ENCODE results near the gene RAX2. TPM values are rescaled to one million over a fixed set of nuclear protein-coding genes. Genes with fewer than 3 reads are reported as not detected.

Gene RAX2
- total and polyA plus RNA-seq, 2 of the 13 experiments (the other 11 are each of a cell fraction or from before 2014, with no cell fraction given) = not detected

GRCh38 chr19:3740431-3740830, 31.6 kb downstream of the RAX2 start (continued):
- TF ChIP-seq TFDP1 (CRISPR knock-in tag; IDR thresholded peaks at IDR 0.05; ENCODE audit: borderline replicate concordance) (no peak), MBNL3 (CRISPR knock-in tag; conservative IDR thresholded peaks at IDR 0.05) (no peak), TERF1 (CRISPR knock-in tag; IDR thresholded peaks at IDR 0.05) (no peak), ZBTB38 (CRISPR knock-in tag; IDR thresholded peaks at IDR 0.05) (no peak)

GRCh38 chr19:3738477-3739220, 33.4 kb downstream of the RAX2 start:
- no peaks in the 10 kb centered on the region for H3K79me2 ChIP-seq (ENCODE audit: insufficient read depth, low read length)
- no peaks in the 10 kb centered on the region for H3K9me3 ChIP-seq (ENCODE audit: low read length)
- H3K4me1 ChIP-seq (ENCODE audit: insufficient read depth, low read length) = no peaks in the 10 kb centered on the region
- no peak overlapping the region for H2AFZ ChIP-seq (ENCODE audit: low read length)
- no peak overlapping the region for H3K9ac ChIP-seq (ENCODE audit: insufficient read depth, low read depth, low read length)
- BruUV-seq (replicated peaks) = no TSS peak
- DNase-seq (ENCODE audit: low spot score) (no peak), ATAC-seq (no peak), FAIRE-seq (no peak)
- 98% methylated on average over 32 of the region's 32 CpGs for WGBS (ENCODE audit: low lambda C conversion rate)
- CTCF ChIA-PET (ENCODE audit: low intra/inter-chr PET ratio, low total read pairs) = no interaction called here
- H3K27ac ChIP-seq (ENCODE audit: extremely low read length, insufficient read depth, low read length) = no peak overlapping the region
- in situ Hi-C loops (cut with HindIII; ENCODE audit: extremely low pct_ligation_motif_present, low pct_unique_long_range_greater_than_20kb) (no loop called here), intact Hi-C loops (cut with micrococcal nuclease; ENCODE audit: unreplicated experiment) (no loop called here)
- 0 out of 5 replicates have a peak, but pooled peaks cover 0 to 3% of the 10 kb centered on the region in 2 experiments for H3K36me3 ChIP-seq (replicated peaks in 1 of 2; ENCODE audit: control insufficient read depth in 1 of 2, insufficient read depth in 2 of 2, low read length in 2 of 2)
- H3K4me2 ChIP-seq (ENCODE audit: low read depth, low read length) = no peak overlapping the region
- H3K27me3 ChIP-seq (ENCODE audit: control insufficient read depth in 1 of 2, insufficient read depth in 2 of 2, low read length in 2 of 2) = no peaks in the 10 kb centered on the region
- TF ChIP-seq HMG20A (CRISPR knock-in tag; IDR thresholded peaks at IDR 0.05; ENCODE audit: borderline replicate concordance) = no peak
- no peak for TF ChIP-seq MAFG (CRISPR knock-in tag; IDR thresholded peaks at IDR 0.05)
- TF ChIP-seq ZNF883 (CRISPR knock-in tag; IDR thresholded peaks at IDR 0.05; ENCODE audit: not compliant biosample characterization) = no peak
- TF ChIP-seq SIX1 (CRISPR knock-in tag; IDR thresholded peaks at IDR 0.05; ENCODE audit: borderline replicate concordance) = no peak
- TF ChIP-seq ELF4 (CRISPR knock-in tag; IDR thresholded peaks at IDR 0.05; ENCODE audit: borderline replicate concordance) = no peak
- H3K4me3 ChIP-seq (replicated peaks in 1 of 3; ENCODE audit: insufficient read depth in 1 of 3, low read depth in 2 of 3, low read length in 3 of 3) = no peak overlapping the region
- H4K20me1 ChIP-seq (ENCODE audit: insufficient read depth, low read length) = no peaks in the 10 kb centered on the region
- POLR2A ChIA-PET = no interaction called here
